ENCODE results near the gene EYS. TPM values are rescaled to one million over a fixed set of nuclear protein-coding genes. Genes with fewer than 3 reads are reported as not detected.

Gene EYS
- total RNA-seq, 2 experiments from 2014 or later: not detected

DNA sequence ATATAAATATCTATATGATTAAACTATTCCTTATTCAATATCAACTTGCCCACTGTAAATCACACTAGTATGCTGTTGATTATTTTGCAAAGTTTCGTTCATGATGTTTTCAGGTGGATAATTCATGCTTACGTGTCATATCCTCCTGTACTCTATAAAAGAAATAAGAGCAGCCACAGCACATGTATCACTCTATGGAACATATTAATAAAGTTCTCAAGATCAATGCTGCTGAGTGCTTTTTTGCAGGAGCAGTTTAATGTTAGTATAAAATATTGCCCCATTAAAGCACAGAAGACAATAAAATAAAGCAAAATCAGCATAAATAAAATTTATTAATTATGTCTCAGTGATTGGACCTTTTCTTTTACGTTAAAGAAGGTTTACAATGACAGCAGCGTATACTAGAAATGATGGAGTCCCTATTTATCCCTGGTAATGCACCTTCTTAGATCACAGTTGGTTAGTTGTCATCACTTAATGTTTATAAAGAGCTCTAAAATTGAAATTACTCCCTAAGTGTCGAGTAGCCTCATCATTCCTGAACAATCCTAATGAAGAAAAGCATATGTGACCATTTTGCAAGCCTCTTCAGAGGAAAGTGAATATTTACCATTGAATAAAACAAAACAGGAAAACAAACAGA lies 517.7 kb downstream of the EYS start:
- POLR2A ChIA-PET: no interaction called here
- CTCF ChIA-PET: no interaction called here
- H3K4me1 Mint-ChIP-seq: no peaks in the 10 kb centered on the region
- H3K27me3 Mint-ChIP-seq: no peaks in the 10 kb centered on the region
- no peak overlapping the region for H3K27ac Mint-ChIP-seq
- H3K4me3 Mint-ChIP-seq: no peak overlapping the region
- ATAC-seq (no peak), DNase-seq (no peak)
- intact Hi-C loops (cut with DNase I, micrococcal nuclease): no loop called here
- H3K36me3 Mint-ChIP-seq (ENCODE audit: low read depth): no peaks in the 10 kb centered on the region
- H3K9me3 Mint-ChIP-seq (ENCODE audit: low read depth): peaks cover 3% of the 10 kb centered on the region

- POLR2A ChIA-PET: no interaction called here
- no peaks in the 10 kb centered on the region for H3K27me3 Mint-ChIP-seq
Observed at GRCh38 chr6:65186826-65187225, 520.2 kb downstream of the EYS start.

DNA sequence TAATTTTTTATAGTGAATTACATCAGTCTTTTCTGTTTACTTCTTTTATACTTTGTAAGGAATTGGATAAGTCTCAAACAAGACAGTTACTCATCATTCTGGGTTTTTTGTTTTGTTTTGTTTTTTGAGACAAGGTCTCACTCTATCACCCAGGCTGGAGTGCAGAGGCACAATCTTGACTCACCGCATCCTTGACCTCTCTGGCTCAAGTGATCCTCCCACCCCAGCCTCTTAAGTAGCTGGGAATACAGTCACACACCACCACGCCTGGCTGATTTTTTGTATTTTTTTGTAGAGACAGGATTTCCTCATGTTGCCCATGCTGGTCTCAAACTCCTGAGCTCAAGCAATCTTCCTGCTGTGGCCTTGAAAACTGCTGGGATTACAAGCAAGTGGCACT lies 524.3 kb downstream of the EYS start:
- intact Hi-C loops (cut with DNase I, micrococcal nuclease): no loop called here
- no peak overlapping the region for H3K27ac Mint-ChIP-seq
- DNase-seq: no peak

More at GRCh38 chr6:65186826-65187225, 520.2 kb downstream of the EYS start:
- Mint-ChIP-seq H3K36me3 (ENCODE audit: low read depth) (no peaks in the 10 kb centered on the region), H3K4me1 (no peaks in the 10 kb centered on the region), H3K4me3 (no peak overlapping the region), H3K27ac (no peak overlapping the region), H3K9me3 (ENCODE audit: low read depth) (peaks cover 3% of the 10 kb centered on the region)
- CTCF ChIA-PET: no interaction called here
- intact Hi-C loops (cut with DNase I, micrococcal nuclease): no loop called here
- DNase-seq (no peak), ATAC-seq (no peak)

GRCh38 chr6:65170273-65170672 lies 536.8 kb downstream of the EYS start:
- H3K27me3 Mint-ChIP-seq: no peaks in the 10 kb centered on the region
- no peak overlapping the region for H3K27ac Mint-ChIP-seq
- DNase-seq: no peak
- H3K9me3 Mint-ChIP-seq (ENCODE audit: low read depth): peaks cover 9% of the 10 kb centered on the region
- no peak overlapping the region for H3K4me3 Mint-ChIP-seq
- intact Hi-C loops (cut with DNase I, micrococcal nuclease): no loop called here
- CTCF ChIA-PET: no interaction called here
- POLR2A ChIA-PET: no interaction called here
- ATAC-seq: no peak
- no peaks in the 10 kb centered on the region for H3K4me1 Mint-ChIP-seq
- no peaks in the 10 kb centered on the region for H3K36me3 Mint-ChIP-seq (ENCODE audit: low read depth)

More for the DNA sequence above, 524.3 kb downstream of the EYS start:
- no peak for ATAC-seq
- H3K27me3 Mint-ChIP-seq: no peaks in the 10 kb centered on the region
- no peak overlapping the region for H3K4me3 Mint-ChIP-seq
- POLR2A ChIA-PET: no interaction called here
- CTCF ChIA-PET: no interaction called here
- H3K9me3 Mint-ChIP-seq (ENCODE audit: low read depth): peaks cover 11% of the 10 kb centered on the region
- H3K36me3 Mint-ChIP-seq (ENCODE audit: low read depth): no peaks in the 10 kb centered on the region
- H3K4me1 Mint-ChIP-seq: no peaks in the 10 kb centered on the region

DNA sequence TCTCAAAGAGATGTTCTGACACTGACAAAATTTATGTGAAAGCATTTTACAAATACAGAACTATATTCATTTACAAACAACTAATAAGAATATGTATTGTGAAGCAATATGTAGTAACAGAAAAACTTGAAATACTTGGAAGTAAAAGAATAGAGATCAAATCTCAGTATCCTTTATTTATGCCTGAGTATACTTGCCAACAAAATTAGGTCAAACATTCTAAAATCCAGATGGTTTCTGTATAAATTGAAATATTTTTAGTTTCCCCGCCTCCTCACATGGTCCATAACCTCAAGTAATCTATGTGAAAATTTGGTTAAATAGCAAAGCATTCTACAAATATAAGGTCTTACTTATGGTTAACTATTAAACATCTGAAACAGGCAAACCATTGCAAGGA lies 545.4 kb downstream of the EYS start:
- ChIA-PET CTCF (no interaction called here), POLR2A (no interaction called here)
- Mint-ChIP-seq H3K4me1 (no peaks in the 10 kb centered on the region), H3K27ac (no peak overlapping the region), H3K4me3 (no peak overlapping the region), H3K27me3 (no peaks in the 10 kb centered on the region), H3K36me3 (ENCODE audit: low read depth) (no peaks in the 10 kb centered on the region), H3K9me3 (ENCODE audit: low read depth) (peaks cover 15% of the 10 kb centered on the region)
- DNase-seq (no peak), ATAC-seq (no peak)
- intact Hi-C loops (cut with DNase I, micrococcal nuclease): no loop called here

GRCh38 chr6:65157025-65157424 lies 550.0 kb downstream of the EYS start:
- Mint-ChIP-seq H3K4me3 (no peak overlapping the region), H3K4me1 (no peaks in the 10 kb centered on the region), H3K27me3 (no peaks in the 10 kb centered on the region)

GRCh38 chr6:65155083-65155482 lies 551.9 kb downstream of the EYS start:
- Mint-ChIP-seq H3K9me3 (ENCODE audit: low read depth) (peaks cover 20% of the 10 kb centered on the region), H3K4me3 (no peak overlapping the region), H3K36me3 (ENCODE audit: low read depth) (no peaks in the 10 kb centered on the region), H3K4me1 (no peaks in the 10 kb centered on the region), H3K27me3 (no peaks in the 10 kb centered on the region), H3K27ac (no peak overlapping the region)
- ChIA-PET POLR2A (no interaction called here), CTCF (no interaction called here)
- intact Hi-C loops (cut with DNase I, micrococcal nuclease): no loop called here
- no peak for DNase-seq
- ATAC-seq: no peak

More at GRCh38 chr6:65157025-65157424, 550.0 kb downstream of the EYS start:
- ChIA-PET CTCF (no interaction called here), POLR2A (no interaction called here)
- H3K27ac Mint-ChIP-seq: no peak overlapping the region
- ATAC-seq: no peak
- H3K36me3 Mint-ChIP-seq (ENCODE audit: low read depth): no peaks in the 10 kb centered on the region
- intact Hi-C loops (cut with DNase I, micrococcal nuclease): no loop called here
- no peak for DNase-seq
- H3K9me3 Mint-ChIP-seq (ENCODE audit: low read depth): peaks cover 22% of the 10 kb centered on the region

GRCh38 chr6:65149841-65150240 lies 557.2 kb downstream of the EYS start:
- no peak for ATAC-seq
- DNase-seq: no peak
- Mint-ChIP-seq H3K9me3 (ENCODE audit: low read depth) (peaks cover 18% of the 10 kb centered on the region), H3K36me3 (ENCODE audit: low read depth) (no peaks in the 10 kb centered on the region), H3K4me3 (no peak overlapping the region), H3K27ac (no peak overlapping the region), H3K4me1 (no peaks in the 10 kb centered on the region), H3K27me3 (no peaks in the 10 kb centered on the region)
- intact Hi-C loops (cut with DNase I, micrococcal nuclease): no loop called here
- ChIA-PET POLR2A (no interaction called here), CTCF (no interaction called here)

GRCh38 chr6:65148839-65149238 lies 558.2 kb downstream of the EYS start:
- DNase-seq: no peak
- POLR2A ChIA-PET: no interaction called here
- Mint-ChIP-seq H3K9me3 (ENCODE audit: low read depth) (peaks cover 16% of the 10 kb centered on the region), H3K36me3 (ENCODE audit: low read depth) (no peaks in the 10 kb centered on the region), H3K4me1 (no peaks in the 10 kb centered on the region), H3K27me3 (no peaks in the 10 kb centered on the region), H3K4me3 (no peak overlapping the region), H3K27ac (no peak overlapping the region)
- CTCF ChIA-PET: no interaction called here
- intact Hi-C loops (cut with DNase I, micrococcal nuclease): no loop called here
- no peak for ATAC-seq

DNA sequence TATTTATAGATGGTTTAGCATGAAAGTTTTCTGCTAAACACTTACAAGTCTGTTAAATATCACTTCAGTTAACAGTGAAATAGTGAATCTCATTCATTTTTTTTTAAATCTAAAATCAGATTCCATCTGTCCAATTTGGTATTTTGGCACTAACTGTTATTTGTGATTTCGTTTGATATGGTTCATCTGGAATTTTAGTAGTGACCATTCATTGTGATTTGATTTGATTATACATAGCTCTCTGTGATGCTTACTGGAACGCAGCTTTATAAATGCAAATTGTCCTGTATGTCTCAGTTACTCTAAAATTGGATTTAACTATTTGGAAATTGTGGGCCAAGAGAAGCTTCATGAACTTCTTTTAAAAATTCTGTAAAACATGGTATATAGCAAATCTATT lies 571.5 kb downstream of the EYS start:
- H3K27me3 Mint-ChIP-seq: no peaks in the 10 kb centered on the region
- POLR2A ChIA-PET: no interaction called here
- H3K36me3 Mint-ChIP-seq (ENCODE audit: low read depth): no peaks in the 10 kb centered on the region
- H3K9me3 Mint-ChIP-seq (ENCODE audit: low read depth): peaks cover 23% of the 10 kb centered on the region
- no peak for DNase-seq
- no peaks in the 10 kb centered on the region for H3K4me1 Mint-ChIP-seq
- no peak for ATAC-seq
- CTCF ChIA-PET: no interaction called here
- intact Hi-C loops (cut with DNase I, micrococcal nuclease): no loop called here
- H3K27ac Mint-ChIP-seq: no peak overlapping the region
- no peak overlapping the region for H3K4me3 Mint-ChIP-seq

GRCh38 chr6:65126667-65127066 lies 580.4 kb downstream of the EYS start:
- intact Hi-C loops (cut with DNase I, micrococcal nuclease): no loop called here
- POLR2A ChIA-PET: no interaction called here
- no peaks in the 10 kb centered on the region for H3K4me1 Mint-ChIP-seq
- peaks cover 12% of the 10 kb centered on the region for H3K9me3 Mint-ChIP-seq (ENCODE audit: low read depth)
- no peaks in the 10 kb centered on the region for H3K27me3 Mint-ChIP-seq
- ATAC-seq: no peak
- H3K27ac Mint-ChIP-seq: no peak overlapping the region
- H3K36me3 Mint-ChIP-seq (ENCODE audit: low read depth): no peaks in the 10 kb centered on the region
- CTCF ChIA-PET: no interaction called here
- no peak for DNase-seq
- no peak overlapping the region for H3K4me3 Mint-ChIP-seq

- Mint-ChIP-seq H3K27ac (no peak overlapping the region), H3K4me3 (no peak overlapping the region), H3K36me3 (ENCODE audit: low read depth) (no peaks in the 10 kb centered on the region), H3K9me3 (ENCODE audit: low read depth) (peaks cover 10% of the 10 kb centered on the region), H3K27me3 (no peaks in the 10 kb centered on the region), H3K4me1 (no peaks in the 10 kb centered on the region)
- CTCF ChIA-PET: no interaction called here
- ATAC-seq: no peak
- POLR2A ChIA-PET: no interaction called here
- intact Hi-C loops (cut with DNase I, micrococcal nuclease): no loop called here
- DNase-seq: no peak
Observed at GRCh38 chr6:65123521-65123920, 583.5 kb downstream of the EYS start.

GRCh38 chr6:65117817-65118409 lies 589.1 kb downstream of the EYS start:
- no peak for DNase-seq
- POLR2A ChIA-PET: no interaction called here
- Mint-ChIP-seq H3K4me1 (no peaks in the 10 kb centered on the region), H3K4me3 (no peak overlapping the region), H3K36me3 (ENCODE audit: low read depth) (no peaks in the 10 kb centered on the region), H3K27ac (no peak overlapping the region), H3K9me3 (ENCODE audit: low read depth) (peaks cover 13% of the 10 kb centered on the region), H3K27me3 (no peaks in the 10 kb centered on the region)
- intact Hi-C loops (cut with DNase I, micrococcal nuclease): no loop called here
- CTCF ChIA-PET: no interaction called here
- ATAC-seq: no peak
